ENCODE results near the gene CCNQ.

CCNQ gene

GRCh38 chrX:153595387-153595786, 3.6 kb downstream of the CCNQ start:
- DNase-seq = no peak

- no peak for DNase-seq
Observed at GRCh38 chrX:153593811-153594500, 5.0 kb downstream of the CCNQ start.

- no peak for DNase-seq
Observed at GRCh38 chrX:153592966-153593688, 5.8 kb downstream of the CCNQ start.

GRCh38 chrX:153592091-153592833, 6.7 kb downstream of the CCNQ start:
- DNase-seq = no peak

GRCh38 chrX:153590961-153591956, 7.7 kb downstream of the CCNQ start:
- DNase-seq = no peak

GRCh38 chrX:153588782-153589446, 10.0 kb downstream of the CCNQ start:
- DNase-seq = no peak

GRCh38 chrX:153588021-153588781, 10.7 kb downstream of the CCNQ start:
- DNase-seq = no peak

GRCh38 chrX:153587342-153587741, 11.6 kb downstream of the CCNQ start:
- DNase-seq = no peak

- no peak for DNase-seq
Observed at GRCh38 chrX:153585827-153586226, 13.1 kb downstream of the CCNQ start.

GRCh38 chrX:153583433-153583832, 15.5 kb downstream of the CCNQ start:
- no peak for DNase-seq

GRCh38 chrX:153582896-153583295, 16.0 kb downstream of the CCNQ start:
- peak; percentile 77 for DNase-seq

- DNase-seq = peak; percentile 31
Observed at GRCh38 chrX:153580700-153581386, 18.1 kb downstream of the CCNQ start.

- no peak for DNase-seq
Observed at GRCh38 chrX:153578889-153579288, 20.1 kb downstream of the CCNQ start.

GRCh38 chrX:153578200-153578835, 20.6 kb downstream of the CCNQ start:
- no peak for DNase-seq

- no peak for DNase-seq
Observed at GRCh38 chrX:153576961-153577360, 22.0 kb downstream of the CCNQ start.

- no peak for DNase-seq
Observed at GRCh38 chrX:153576239-153576870, 22.6 kb downstream of the CCNQ start.

- DNase-seq = no peak
Observed at GRCh38 chrX:153573984-153574383, 25.0 kb downstream of the CCNQ start.

- no peak for DNase-seq
Observed at GRCh38 chrX:153572601-153573000, 26.3 kb downstream of the CCNQ start.

GRCh38 chrX:153571534-153571908, 27.4 kb downstream of the CCNQ start:
- no peak for DNase-seq

- DNase-seq = no peak
Observed at GRCh38 chrX:153569475-153569874, 29.5 kb downstream of the CCNQ start.

Measured in CD4-positive, alpha-beta T cell treated with Interleukin-17A for 4 hours (primary cell).